Left lung (tissue), 10 donors: ENCODE results near the gene ALK. TPM values are rescaled to one million over a fixed set of nuclear protein-coding genes. Genes with fewer than 3 reads are reported as not detected.

Experiments
- ATAC-seq: fragments of 200-7000 bp; cut with Tn5 transposase; one replicate; pipeline ENCODE4 v1.9.1; 2020; ENCODE audit warnings: moderate library complexity
- DNase-seq, 4 donors: peaks; one replicate each; pipeline ENCODE4 v3.0.0-alpha.2; 2013 to 2020
- H3K27ac ChIP-seq, 2 donors: fragments of 200-600 bp; sonication (generic) in 1 of 2; one replicate each; pipeline versions ENCODE4 v1.5.0 to v1.8.0; 2020 to 2021
- H3K27me3 ChIP-seq, 2 donors: fragments of 200-600 bp; sonication (generic) in 1 of 2; one replicate each; pipeline versions ENCODE4 v1.5.0 to v1.8.0; 2020 to 2021
- H3K36me3 ChIP-seq, 2 donors: fragments of 200-600 bp; sonication (generic) in 1 of 2; one replicate each; pipeline versions ENCODE4 v1.5.0 to v1.8.0; 2020 to 2021
- H3K4me1 ChIP-seq, 2 donors: fragments of 200-600 bp; one replicate each; pipeline ENCODE4 v1.8.0; 2021
- H3K4me3 ChIP-seq, 2 donors: fragments of 200-600 bp; sonication (generic) in 1 of 2; one replicate each; pipeline versions ENCODE4 v1.5.0 to v1.8.0; 2020 to 2021; ENCODE audit warnings: mild to moderate bottlenecking in 1 of 2
- H3K9me3 ChIP-seq, 2 donors: fragments of 200-600 bp; sonication (generic) in 1 of 2; one replicate each; pipeline versions ENCODE4 v1.5.0 to v1.8.0; 2020 to 2021
- intact Hi-C, 2 donors: fragments of 100-400 bp; cut with DNase I; formaldehyde crosslinking; loops; one replicate each; pipeline versions ENCODE4 v1.11.2 to v1.14.2; 2022
- polyA plus RNA-seq, 6 donors: library from polyadenylated mRNA; unstranded; fragments of 120-200 nt; gene quantifications; one replicate each; pipeline ENCODE4 v1.2.1, GENCODE V29; 2013; ENCODE audit not compliant: insufficient read length in 6 of 6
- total RNA-seq, 2 donors: library from RNA; stranded (reverse); fragmentation: NEBNext Ultra II Directional; extraction: Animal tissue kit (Norgen Biotek cat#: 25700); gene quantifications; one replicate each; pipeline ENCODE4 v1.2.1, GENCODE V29; 2021
- TF ChIP-seq, protein P1 (sequence below), 2 donors: fragments of 200-600 bp; sonication (generic) in 1 of 2; IDR thresholded peaks; one replicate each; pipeline versions ENCODE4 v1.5.0 to v1.8.0; 2021; ENCODE audit warnings: antibody characterized with exemption in 2 of 2
- donor health status: DM: no; HTN: yes; CAD: no.
- donor health status: DM: no; HTN: no; CAD: no.

Gene ALK
- total and polyA plus RNA-seq, 8 donors: 0.06 to 0.70 (median 0.12) TPM; not detected in 2

DNA sequence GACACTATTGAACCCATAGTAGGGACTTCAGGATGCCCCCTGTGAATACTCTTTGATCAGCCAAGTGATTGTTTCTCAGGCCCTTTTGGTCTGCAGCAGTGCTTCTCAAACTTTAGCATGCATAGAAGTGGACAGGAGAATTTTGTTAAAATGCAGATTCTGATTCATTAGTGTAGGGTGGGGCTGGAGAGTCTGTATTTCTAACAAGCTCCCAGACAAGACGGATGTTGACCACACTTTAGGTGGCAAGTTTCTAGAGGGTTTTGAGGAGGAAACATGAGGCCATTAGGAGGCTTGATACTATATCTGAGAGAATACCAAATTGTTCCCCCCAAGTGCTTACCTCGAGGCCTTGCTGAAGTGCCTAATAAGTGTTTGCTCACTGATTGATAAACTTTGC, 488.3 kb downstream of the ALK start:
- no peaks in the 10 kb centered on the region for H3K36me3 ChIP-seq
- H3K27ac ChIP-seq: no peak overlapping the region
- ATAC-seq: peak; percentile 59
- no peaks in the 10 kb centered on the region for H3K9me3 ChIP-seq
- intact Hi-C loops: no loop called here
- no peak for DNase-seq
- TF ChIP-seq, protein P1, sequence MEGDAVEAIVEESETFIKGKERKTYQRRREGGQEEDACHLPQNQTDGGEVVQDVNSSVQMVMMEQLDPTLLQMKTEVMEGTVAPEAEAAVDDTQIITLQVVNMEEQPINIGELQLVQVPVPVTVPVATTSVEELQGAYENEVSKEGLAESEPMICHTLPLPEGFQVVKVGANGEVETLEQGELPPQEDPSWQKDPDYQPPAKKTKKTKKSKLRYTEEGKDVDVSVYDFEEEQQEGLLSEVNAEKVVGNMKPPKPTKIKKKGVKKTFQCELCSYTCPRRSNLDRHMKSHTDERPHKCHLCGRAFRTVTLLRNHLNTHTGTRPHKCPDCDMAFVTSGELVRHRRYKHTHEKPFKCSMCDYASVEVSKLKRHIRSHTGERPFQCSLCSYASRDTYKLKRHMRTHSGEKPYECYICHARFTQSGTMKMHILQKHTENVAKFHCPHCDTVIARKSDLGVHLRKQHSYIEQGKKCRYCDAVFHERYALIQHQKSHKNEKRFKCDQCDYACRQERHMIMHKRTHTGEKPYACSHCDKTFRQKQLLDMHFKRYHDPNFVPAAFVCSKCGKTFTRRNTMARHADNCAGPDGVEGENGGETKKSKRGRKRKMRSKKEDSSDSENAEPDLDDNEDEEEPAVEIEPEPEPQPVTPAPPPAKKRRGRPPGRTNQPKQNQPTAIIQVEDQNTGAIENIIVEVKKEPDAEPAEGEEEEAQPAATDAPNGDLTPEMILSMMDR (IDR thresholded peaks at IDR 0.05): no peak
- H3K4me1 ChIP-seq: no peaks in the 10 kb centered on the region
- H3K27me3 ChIP-seq: no peaks in the 10 kb centered on the region
- H3K4me3 ChIP-seq: no peak overlapping the region

DNA sequence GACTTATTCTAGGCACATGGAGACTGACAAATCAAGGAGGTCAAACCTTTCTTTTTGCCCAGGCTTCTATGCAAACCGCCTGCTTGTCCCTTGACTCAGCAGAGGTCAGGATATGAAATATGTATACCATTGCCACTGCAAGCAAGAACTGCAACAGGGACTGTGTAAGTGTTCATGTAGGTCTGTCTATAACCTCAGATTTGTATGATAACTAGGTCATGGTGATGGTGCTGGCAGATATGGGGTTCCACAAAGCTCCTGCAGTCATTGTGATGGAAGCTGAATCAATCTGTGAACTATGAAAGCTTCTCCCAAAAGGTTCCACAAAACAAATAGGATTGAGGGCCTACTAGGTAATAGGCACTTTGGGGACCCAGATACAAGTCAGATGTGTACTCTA, 489.9 kb downstream of the ALK start:
- no peaks in the 10 kb centered on the region for H3K27me3 ChIP-seq
- intact Hi-C loops: no loop called here
- no peak for DNase-seq
- H3K9me3 ChIP-seq: no peaks in the 10 kb centered on the region
- TF ChIP-seq, protein P1 (IDR thresholded peaks at IDR 0.05): no peak
- H3K27ac ChIP-seq: no peak overlapping the region
- H3K36me3 ChIP-seq: no peaks in the 10 kb centered on the region
- no peak overlapping the region for H3K4me3 ChIP-seq
- no peaks in the 10 kb centered on the region for H3K4me1 ChIP-seq
- ATAC-seq: no peak

DNA sequence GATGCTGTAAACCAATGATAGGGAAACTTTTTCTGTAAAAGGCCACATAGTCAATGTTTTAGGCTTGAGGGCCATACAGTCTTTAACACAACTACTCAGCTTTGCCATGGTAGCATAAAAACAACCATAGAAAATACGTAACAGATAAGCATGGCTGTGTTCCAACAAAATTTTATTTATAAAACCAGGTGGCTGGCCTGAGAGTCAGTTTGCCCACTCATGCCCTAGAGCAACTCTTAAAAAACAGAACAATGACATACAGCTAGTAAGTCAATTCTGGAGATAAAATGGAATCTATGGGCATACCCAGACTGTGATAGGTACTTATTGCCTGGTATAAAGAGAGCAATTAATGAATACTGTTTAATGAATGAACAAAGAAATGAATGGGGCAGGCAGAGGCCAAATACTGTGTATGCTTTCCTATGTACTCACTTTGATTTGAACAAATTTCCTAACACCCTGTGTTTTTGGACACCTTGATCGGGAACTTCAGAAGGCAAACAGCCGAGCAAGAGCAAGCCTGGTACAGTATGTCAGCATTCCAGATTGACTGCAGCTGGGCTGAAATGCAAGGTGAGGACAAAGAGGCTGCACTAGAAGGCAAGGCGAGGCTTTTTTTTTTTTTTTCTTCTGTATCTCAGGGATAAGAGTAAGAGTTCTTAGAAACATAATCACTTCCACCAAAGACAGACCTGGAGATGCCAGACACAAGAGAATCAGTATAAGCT, 490.8 kb downstream of the ALK start:
- Histone ChIP-seq H3K36me3 (no peaks in the 10 kb centered on the region), H3K27me3 (no peaks in the 10 kb centered on the region), H3K4me1 (no peaks in the 10 kb centered on the region), H3K27ac (no peak overlapping the region), H3K9me3 (no peaks in the 10 kb centered on the region), H3K4me3 (no peak overlapping the region)
- peak; percentile 65 for ATAC-seq
- TF ChIP-seq, protein P1 (IDR thresholded peaks at IDR 0.05): no peak
- DNase-seq: peak in 1 of 4 donors; percentile 16
- intact Hi-C loops: no loop called here

DNA sequence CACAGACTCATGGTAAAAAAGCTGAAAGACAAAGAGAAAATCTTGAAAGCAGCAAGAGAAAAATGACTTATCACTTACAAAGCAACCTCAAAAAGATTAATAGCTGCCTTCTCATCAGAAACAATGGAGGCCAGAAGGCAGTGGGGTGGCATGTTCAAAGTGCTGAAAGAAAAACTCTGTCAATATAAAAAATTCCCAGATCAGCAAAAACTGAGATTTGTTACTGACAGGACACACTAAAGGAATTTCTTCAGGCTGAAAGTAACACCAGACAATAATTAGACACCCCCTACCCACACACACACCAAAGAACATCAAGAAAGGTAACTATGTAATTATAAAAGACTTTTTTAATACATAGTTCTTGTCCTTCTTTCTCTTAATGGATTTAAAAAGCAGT, 495.0 kb downstream of the ALK start:
- Histone ChIP-seq H3K36me3 (no peaks in the 10 kb centered on the region), H3K9me3 (no peaks in the 10 kb centered on the region), H3K4me3 (no peak overlapping the region), H3K27me3 (no peaks in the 10 kb centered on the region), H3K27ac (no peak overlapping the region), H3K4me1 (no peaks in the 10 kb centered on the region)
- no peak for ATAC-seq
- intact Hi-C loops: no loop called here
- DNase-seq: no peak
- TF ChIP-seq, protein P1 (IDR thresholded peaks at IDR 0.05): no peak

DNA sequence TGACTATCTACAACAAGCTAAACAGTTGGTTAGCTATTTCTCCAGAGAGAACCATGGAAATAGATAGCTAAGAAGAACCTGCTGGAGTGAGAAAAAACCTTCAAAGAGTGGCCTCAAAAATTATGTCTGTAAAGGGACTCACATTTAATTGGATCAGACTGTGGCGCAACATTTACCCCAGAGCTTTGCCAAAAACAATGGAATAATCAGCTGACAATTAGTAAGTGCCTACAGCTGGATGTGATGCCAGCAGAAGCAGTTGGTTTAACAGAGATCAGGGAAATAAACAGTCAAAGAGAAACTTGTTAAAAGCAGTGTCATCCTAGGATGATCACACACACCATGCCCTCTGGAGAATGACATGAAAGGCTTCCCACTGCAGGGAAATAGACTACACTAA, 495.5 kb downstream of the ALK start:
- TF ChIP-seq, protein P1 (IDR thresholded peaks at IDR 0.05): no peak
- Histone ChIP-seq H3K27ac (no peak overlapping the region), H3K36me3 (no peaks in the 10 kb centered on the region), H3K4me3 (no peak overlapping the region), H3K9me3 (no peaks in the 10 kb centered on the region), H3K4me1 (no peaks in the 10 kb centered on the region), H3K27me3 (peaks cover 0 to under 1% of the 10 kb centered on the region in 2 donors)
- DNase-seq: no peak
- ATAC-seq: no peak
- intact Hi-C loops: no loop called here
